Left forelimb (tissue), 1 donor: ENCODE results near the gene SEPTIN3.

Experiments used
- DNase-seq: peaks from one replicate; pipeline ENCODE4 v3.0.0-alpha.2; 2018; ENCODE audit warnings: low spot score

SEPTIN3 gene

GRCh38 chr22:41976961-41977566, 7.8 kb downstream of the SEPTIN3 start:
- no peak for DNase-seq

- no peak for DNase-seq
Observed at GRCh38 chr22:41978732-41979131, 9.5 kb downstream of the SEPTIN3 start.

- no peak for DNase-seq
Observed at GRCh38 chr22:41979423-41980250, 10.4 kb downstream of the SEPTIN3 start.

- DNase-seq = no peak
Observed at GRCh38 chr22:41982865-41983264, 13.6 kb downstream of the SEPTIN3 start.

- DNase-seq = no peak
Observed at GRCh38 chr22:41983513-41984405, 14.5 kb downstream of the SEPTIN3 start.

GRCh38 chr22:41987276-41987675, 18.0 kb downstream of the SEPTIN3 start:
- DNase-seq = no peak

- no peak for DNase-seq
Observed at GRCh38 chr22:41989246-41989645, 20.0 kb downstream of the SEPTIN3 start.

GRCh38 chr22:41991111-41991510, 21.9 kb downstream of the SEPTIN3 start:
- DNase-seq = no peak

GRCh38 chr22:41992496-41992895, 23.3 kb downstream of the SEPTIN3 start:
- no peak for DNase-seq

GRCh38 chr22:41995211-41995610, 26.0 kb downstream of the SEPTIN3 start:
- no peak for DNase-seq

GRCh38 chr22:41996826-41997225, 27.6 kb downstream of the SEPTIN3 start:
- no peak for DNase-seq

- peak; percentile 74 for DNase-seq
Observed at GRCh38 chr22:41998361-41999261, 29.4 kb downstream of the SEPTIN3 start, which contains the start of gene WBP2NL. Gene WBP2NL (plus strand): TSS chr22:41998788. CDS start chr22:41998819, 31 bp downstream.

- no peak for DNase-seq
Observed at GRCh38 chr22:42000466-42000865, 31.2 kb downstream of the SEPTIN3 start.

- no peak for DNase-seq
Observed at GRCh38 chr22:42001121-42001520, 31.9 kb downstream of the SEPTIN3 start.

- no peak for DNase-seq
Observed at GRCh38 chr22:42001706-42002105, 32.5 kb downstream of the SEPTIN3 start.

- DNase-seq = no peak
Observed at GRCh38 chr22:42007922-42008321, 38.7 kb downstream of the SEPTIN3 start.

GRCh38 chr22:42010778-42011177, 41.5 kb downstream of the SEPTIN3 start:
- no peak for DNase-seq

GRCh38 chr22:42013385-42013784, 44.1 kb downstream of the SEPTIN3 start:
- no peak for DNase-seq

- DNase-seq = no peak
Observed at GRCh38 chr22:42016111-42016510, 46.9 kb downstream of the SEPTIN3 start.

- DNase-seq = no peak
Observed at GRCh38 chr22:42018224-42018623, 49.0 kb downstream of the SEPTIN3 start.
